ENCODE data around the gene OR1J1.

The OR1J1 gene

DNA sequence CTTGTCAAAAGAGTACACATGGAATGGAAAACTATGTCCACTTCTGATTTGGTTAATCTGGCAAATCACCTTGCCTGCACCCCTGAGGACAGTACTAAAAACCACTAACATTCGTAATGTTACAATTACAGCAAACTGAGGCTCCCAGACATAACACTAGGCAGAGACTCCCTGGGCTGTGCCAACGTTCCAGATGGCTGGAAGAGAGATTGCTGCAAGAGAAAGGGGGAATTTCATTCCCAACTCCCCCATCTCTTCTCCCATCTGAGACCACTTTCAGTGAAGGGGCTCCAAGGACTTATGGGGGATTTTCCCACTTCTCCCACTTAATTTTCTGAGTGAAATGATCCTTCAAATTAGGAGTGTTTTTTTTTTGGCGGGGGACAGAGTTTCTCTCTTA is 11.3 kb downstream of the OR1J1 start:
- H3K9me3 Mint-ChIP-seq: no peaks in the 10 kb centered on the region
- H3K27me3 Mint-ChIP-seq: peaks cover 40 to 50% of the 10 kb centered on the region in 2 donors
- H3K4me3 Mint-ChIP-seq: no peak overlapping the region
- DNase-seq: no peak
- no peaks in the 10 kb centered on the region for H3K36me3 Mint-ChIP-seq (ENCODE audit: insufficient read depth)
- no peak for ATAC-seq (replicated peaks)
- peaks cover 3 to 6% of the 10 kb centered on the region in 2 donors for H3K4me1 Mint-ChIP-seq (ENCODE audit: low read depth in 2 of 2)
- H3K27ac Mint-ChIP-seq: no peak overlapping the region

DNA sequence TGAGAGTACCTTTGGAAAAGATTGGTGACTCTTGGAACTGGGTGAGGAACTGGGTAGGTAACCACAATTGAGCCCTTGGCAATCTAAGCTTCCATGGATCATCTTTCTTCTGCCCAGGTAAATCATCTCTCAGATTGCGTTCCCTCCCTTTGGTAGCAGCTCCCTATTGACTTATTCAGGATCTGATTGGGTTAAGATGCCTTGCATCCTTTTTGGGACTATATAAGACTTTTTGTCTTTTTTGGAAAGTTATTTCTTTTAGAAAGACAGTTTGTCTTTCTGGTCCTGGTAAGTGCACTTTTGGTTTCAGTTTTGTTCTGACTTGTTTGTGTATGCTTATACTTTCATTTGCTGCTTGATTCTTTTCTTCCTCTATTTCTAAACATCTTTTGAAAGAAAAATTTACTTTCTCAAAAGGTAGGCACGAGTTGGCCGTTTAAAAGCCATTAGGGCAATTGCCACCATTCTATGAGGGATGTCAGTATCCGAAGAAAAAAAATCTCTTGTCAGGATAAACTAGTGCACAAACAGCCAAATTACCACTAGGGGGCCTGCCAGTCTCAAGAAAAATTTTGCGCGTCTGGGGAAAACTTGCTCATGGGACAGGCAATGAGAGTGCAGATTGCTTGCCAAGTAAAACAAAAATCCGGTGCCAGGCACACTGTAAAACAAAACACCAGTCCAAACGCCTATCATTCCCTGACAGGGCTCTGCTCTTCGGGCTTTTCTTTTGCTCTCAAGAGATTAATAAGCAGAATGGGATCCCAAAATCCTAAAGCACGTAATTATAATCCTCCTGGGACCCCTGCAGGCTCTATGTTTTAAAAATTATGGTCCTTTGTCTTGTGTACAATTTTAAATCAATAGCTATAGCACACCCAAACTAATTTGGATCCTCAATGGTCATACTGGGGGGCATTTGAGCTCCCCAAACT is 12.8 kb downstream of the OR1J1 start:
- DNase-seq: peak; percentile 54 to 65 (median 60)
- H3K27ac Mint-ChIP-seq: peak overlapping the region; percentile 87 to 89
- peak overlapping the region; percentile 77 to 84 for H3K4me3 Mint-ChIP-seq
- no peaks in the 10 kb centered on the region for H3K9me3 Mint-ChIP-seq
- ATAC-seq (replicated peaks): peak; percentile 81
- H3K27me3 Mint-ChIP-seq: peaks cover 48 to 63% of the 10 kb centered on the region in 2 donors
- peaks cover 3 to 6% of the 10 kb centered on the region in 2 donors for H3K4me1 Mint-ChIP-seq (ENCODE audit: low read depth in 2 of 2)
- H3K36me3 Mint-ChIP-seq (ENCODE audit: insufficient read depth): no peaks in the 10 kb centered on the region

GRCh38 chr9:122463828-122464632 is 13.7 kb downstream of the OR1J1 start:
- H3K27me3 Mint-ChIP-seq: peaks cover 40 to 56% of the 10 kb centered on the region in 2 donors
- peak; percentile 47 for ATAC-seq (replicated peaks)
- no peaks in the 10 kb centered on the region for H3K9me3 Mint-ChIP-seq
- H3K4me3 Mint-ChIP-seq: peak overlapping the region; percentile 77 to 84
- peaks cover 3 to 6% of the 10 kb centered on the region in 2 donors for H3K4me1 Mint-ChIP-seq (ENCODE audit: low read depth in 2 of 2)
- peak overlapping the region; percentile 87 to 89 for H3K27ac Mint-ChIP-seq
- DNase-seq: peak in 1 of 3 experiments; percentile 5
- H3K36me3 Mint-ChIP-seq (ENCODE audit: insufficient read depth): no peaks in the 10 kb centered on the region

DNA sequence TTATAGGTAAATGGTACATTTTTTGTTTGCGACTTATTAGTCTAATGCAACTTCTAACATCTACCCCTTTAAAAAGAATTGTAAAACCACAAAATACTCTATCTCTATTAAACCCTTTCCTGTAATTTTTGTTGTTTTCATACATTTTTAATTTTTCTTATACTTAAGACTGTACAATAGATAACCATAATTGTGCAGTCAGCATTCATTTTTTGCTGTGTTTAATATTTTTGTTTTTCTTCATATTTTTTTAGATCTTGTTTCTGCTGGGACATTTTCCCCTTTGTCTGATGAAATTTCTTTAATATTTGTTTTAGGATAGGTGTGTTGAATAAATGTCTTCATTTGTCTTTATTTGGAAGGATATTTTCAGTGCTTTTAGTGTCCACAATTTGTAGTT is 19.9 kb downstream of the OR1J1 start:
- H3K27me3 Mint-ChIP-seq: peaks cover 42 to 62% of the 10 kb centered on the region in 2 donors
- no peaks in the 10 kb centered on the region for H3K36me3 Mint-ChIP-seq (ENCODE audit: insufficient read depth)
- no peak overlapping the region for H3K27ac Mint-ChIP-seq
- DNase-seq (no peak), ATAC-seq (replicated peaks) (no peak)
- H3K4me1 Mint-ChIP-seq (ENCODE audit: low read depth in 2 of 2): no peaks in the 10 kb centered on the region
- H3K9me3 Mint-ChIP-seq: no peaks in the 10 kb centered on the region
- H3K4me3 Mint-ChIP-seq: no peak overlapping the region

DNA sequence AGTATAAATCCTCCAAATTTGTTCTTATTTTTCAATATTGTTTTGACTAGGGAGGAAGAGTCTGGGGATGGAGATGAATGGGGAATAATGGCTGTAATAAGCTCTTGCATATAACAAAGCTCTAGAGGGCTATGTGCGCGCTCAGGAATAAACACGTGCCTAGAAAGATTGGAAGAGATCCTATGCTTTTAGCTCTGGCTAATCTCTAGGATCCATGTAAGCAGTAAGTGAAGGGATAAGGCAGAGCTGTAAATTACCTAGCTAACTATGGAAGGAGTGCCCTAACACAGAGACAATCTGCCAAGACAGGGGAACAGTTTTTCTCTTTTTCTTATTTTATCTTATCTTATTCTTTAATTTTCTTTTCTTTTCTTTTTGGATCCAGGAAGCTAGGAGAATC is 21.6 kb downstream of the OR1J1 start:
- DNase-seq (no peak), ATAC-seq (replicated peaks) (no peak)
- Mint-ChIP-seq H3K4me1 (ENCODE audit: low read depth in 2 of 2) (no peaks in the 10 kb centered on the region), H3K27me3 (peaks cover 33 to 48% of the 10 kb centered on the region in 2 donors), H3K36me3 (ENCODE audit: insufficient read depth) (no peaks in the 10 kb centered on the region), H3K9me3 (no peaks in the 10 kb centered on the region), H3K4me3 (no peak overlapping the region), H3K27ac (no peak overlapping the region)

DNA sequence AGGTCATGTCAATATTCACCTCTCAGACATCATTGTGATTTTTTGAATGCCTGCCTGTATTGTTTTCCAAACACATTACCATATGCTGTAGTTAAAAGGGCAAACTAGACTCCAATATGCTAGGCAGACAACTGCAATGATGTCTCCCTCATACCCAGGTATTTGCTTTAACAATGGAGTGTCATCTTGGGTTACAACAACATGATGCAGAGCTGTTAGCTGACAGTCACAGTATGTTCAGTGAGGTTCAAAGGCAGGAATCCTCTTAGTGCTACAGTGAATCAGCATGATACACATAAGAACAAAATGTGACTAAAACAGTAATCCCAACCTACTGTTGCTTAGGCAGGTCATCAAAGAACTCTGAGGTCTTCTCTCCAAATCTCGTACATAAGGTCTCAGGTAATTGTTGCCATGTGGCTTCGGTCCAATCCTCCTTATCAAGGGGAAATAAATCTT is 24.0 kb downstream of the OR1J1 start:
- Mint-ChIP-seq H3K4me3 (no peak overlapping the region), H3K27ac (no peak overlapping the region), H3K9me3 (no peaks in the 10 kb centered on the region), H3K4me1 (ENCODE audit: low read depth in 2 of 2) (no peaks in the 10 kb centered on the region), H3K36me3 (ENCODE audit: insufficient read depth) (no peaks in the 10 kb centered on the region), H3K27me3 (peaks cover 21 to 36% of the 10 kb centered on the region in 2 donors)
- no peak for ATAC-seq (replicated peaks)
- DNase-seq: no peak

DNA sequence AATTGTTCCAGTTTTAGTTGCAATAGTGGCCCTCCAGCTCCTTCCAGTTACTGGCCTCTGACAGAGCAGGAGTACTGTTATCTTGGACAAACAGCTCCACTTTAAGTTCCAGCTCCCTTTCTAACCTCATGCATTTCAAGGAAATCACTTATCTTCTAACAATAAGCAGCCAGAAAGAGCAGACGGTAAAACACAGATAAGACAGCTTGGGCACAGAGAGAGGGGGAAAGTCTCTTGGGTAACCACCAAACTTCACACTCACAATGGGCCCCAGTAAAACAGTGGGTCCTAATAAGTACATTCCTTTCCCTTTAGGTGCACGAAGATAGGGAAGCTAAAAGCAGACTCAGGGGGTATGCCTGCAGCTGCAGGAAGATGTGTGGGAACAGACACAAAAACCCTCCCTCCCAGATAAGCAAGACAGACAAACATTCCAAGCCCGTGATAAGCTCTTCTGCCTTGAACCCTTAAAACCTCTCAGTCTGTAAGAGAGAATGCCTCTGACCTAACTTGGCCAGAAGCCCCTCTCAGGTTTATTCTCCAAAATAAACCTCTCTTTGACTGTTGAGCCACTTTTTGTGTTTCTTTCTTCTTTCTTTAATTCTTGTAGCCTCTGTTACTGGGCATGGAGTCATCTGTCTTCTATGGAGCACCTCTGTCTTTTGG is 30.8 kb downstream of the OR1J1 start:
- Mint-ChIP-seq H3K9me3 (no peaks in the 10 kb centered on the region), H3K27me3 (peaks cover 52 to 69% of the 10 kb centered on the region in 2 donors), H3K4me3 (no peak overlapping the region), H3K4me1 (ENCODE audit: low read depth in 2 of 2) (no peaks in the 10 kb centered on the region), H3K36me3 (ENCODE audit: insufficient read depth) (no peaks in the 10 kb centered on the region), H3K27ac (no peak overlapping the region)
- ATAC-seq (replicated peaks): no peak
- DNase-seq: no peak

DNA sequence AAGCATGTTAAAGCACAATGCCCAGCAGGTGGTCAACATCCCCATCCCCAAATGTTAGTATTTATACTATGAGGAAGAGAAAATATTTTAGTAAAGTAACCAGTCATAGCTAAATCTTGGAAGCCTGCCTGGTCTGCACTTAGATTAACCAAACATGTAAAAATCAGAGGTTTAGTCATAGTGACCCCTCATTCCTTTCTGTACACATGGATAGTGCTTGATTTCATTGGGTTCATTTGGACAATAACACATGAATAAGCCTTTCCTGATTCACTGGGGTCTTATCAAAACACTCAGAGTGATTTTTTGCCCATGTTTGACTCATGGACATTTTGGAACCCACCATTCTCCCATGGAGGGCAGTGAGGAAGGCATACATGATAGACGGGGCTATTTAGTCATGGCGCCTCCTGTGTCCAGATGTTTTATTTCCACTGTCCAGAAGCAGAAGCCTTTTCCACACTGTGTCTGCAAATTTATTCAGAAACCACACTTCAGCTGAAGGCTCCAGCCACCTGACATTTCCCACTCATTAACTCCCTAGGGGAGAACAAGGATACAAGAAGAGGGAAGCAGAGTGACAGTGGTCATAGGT is 32.5 kb downstream of the OR1J1 start:
- no peak overlapping the region for H3K27ac Mint-ChIP-seq
- no peak overlapping the region for H3K4me3 Mint-ChIP-seq
- H3K4me1 Mint-ChIP-seq (ENCODE audit: low read depth in 2 of 2): no peaks in the 10 kb centered on the region
- peaks cover 52 to 82% of the 10 kb centered on the region in 2 donors for H3K27me3 Mint-ChIP-seq
- DNase-seq: no peak
- no peaks in the 10 kb centered on the region for H3K36me3 Mint-ChIP-seq (ENCODE audit: insufficient read depth)
- no peak for ATAC-seq (replicated peaks)
- no peaks in the 10 kb centered on the region for H3K9me3 Mint-ChIP-seq

GRCh38 chr9:122444041-122444733 is 33.5 kb downstream of the OR1J1 start:
- H3K36me3 Mint-ChIP-seq (ENCODE audit: insufficient read depth): no peaks in the 10 kb centered on the region
- H3K4me1 Mint-ChIP-seq (ENCODE audit: low read depth in 2 of 2): no peaks in the 10 kb centered on the region
- no peak for ATAC-seq (replicated peaks)
- peaks cover 52 to 83% of the 10 kb centered on the region in 2 donors for H3K27me3 Mint-ChIP-seq
- no peaks in the 10 kb centered on the region for H3K9me3 Mint-ChIP-seq
- H3K4me3 Mint-ChIP-seq: no peak overlapping the region
- no peak for DNase-seq
- H3K27ac Mint-ChIP-seq: no peak overlapping the region

- H3K27ac Mint-ChIP-seq: no peak overlapping the region
- no peak for ATAC-seq (replicated peaks)
These were observed 35.2 kb downstream of the OR1J1 start for GRCh38 chr9:122442568-122442967.

More at GRCh38 chr9:122442568-122442967, 35.2 kb downstream of the OR1J1 start:
- no peaks in the 10 kb centered on the region for H3K36me3 Mint-ChIP-seq (ENCODE audit: insufficient read depth)
- no peaks in the 10 kb centered on the region for H3K4me1 Mint-ChIP-seq (ENCODE audit: low read depth in 2 of 2)
- H3K27me3 Mint-ChIP-seq: peaks cover 51 to 80% of the 10 kb centered on the region in 2 donors
- H3K9me3 Mint-ChIP-seq: no peaks in the 10 kb centered on the region
- DNase-seq: no peak
- no peak overlapping the region for H3K4me3 Mint-ChIP-seq
